Tibial nerve (tissue), 4 donors: ENCODE measurements around the gene OSBPL8.

Experiments used
- CTCF ChIP-seq, 5 experiments: fragments of 200-600 bp in 3 of 5; fragments of 450-650 bp in 2 of 5; sonication (generic) in 3 of 5; IDR thresholded peaks; one replicate each; pipeline ENCODE4 v1.5.1; 2016 to 2019; ENCODE audit warnings: antibody characterized with exemption in 5 of 5, mild to moderate bottlenecking in 3 of 5, moderate library complexity in 2 of 5
- EP300 ChIP-seq, 2 donors: sonication (generic); formaldehyde crosslinking; IDR thresholded peaks; one replicate each; pipeline ENCODE4 v1.6.1; 2017; ENCODE audit warnings: antibody characterized with exemption in 2 of 2, mild to moderate bottlenecking in 1 of 2
- POLR2A ChIP-seq, 2 donors: fragments of 450-650 bp; IDR thresholded peaks; one replicate each; pipeline ENCODE4 v1.6.1; 2017; ENCODE audit warnings: antibody characterized with exemption in 2 of 2, mild to moderate bottlenecking in 2 of 2, moderate library complexity in 2 of 2

- TF ChIP-seq CTCF (IDR thresholded peaks at IDR 0.05) = no peak
- no peak for TF ChIP-seq POLR2A (IDR thresholded peaks at IDR 0.05)
- no peak for TF ChIP-seq EP300 (IDR thresholded peaks at IDR 0.05)
Observed at GRCh38 chr12:76316468-76316867, 243.1 kb downstream of the OSBPL8 start.
